NT2/D1 (cell line): ENCODE data around the gene TBCE.

Experiments used
- DNase-seq: peaks from one replicate; pipeline ENCODE4 v3.0.0-alpha.2; 2011; ENCODE audit warnings: low read depth, low spot score
- H3K27me3 ChIP-seq: 2 replicates; pipeline ENCODE4 v1.6.0; 2011; ENCODE audit warnings: mild to moderate bottlenecking; ENCODE audit not compliant: insufficient read length, insufficient read depth
- H3K36me3 ChIP-seq: 2 replicates; pipeline ENCODE4 v1.6.1; 2011; ENCODE audit warnings: mild to moderate bottlenecking, low read length, mixed read lengths; ENCODE audit not compliant: insufficient read depth, insufficient read length
- H3K4me1 ChIP-seq: 2 replicates; pipeline ENCODE4 v1.5.1; 2011; ENCODE audit not compliant: insufficient read depth, insufficient read length
- H3K4me3 ChIP-seq: 2 replicates; pipeline ENCODE4 v1.5.1; 2011; ENCODE audit warnings: low read depth; ENCODE audit not compliant: insufficient read length
- H3K9ac ChIP-seq: 2 replicates; pipeline ENCODE4 v1.6.0; 2011; ENCODE audit warnings: low read depth; ENCODE audit not compliant: insufficient read length
- H3K9me3 ChIP-seq: 2 replicates; pipeline ENCODE4 v1.5.1; 2011; ENCODE audit warnings: mild to moderate bottlenecking, low read length; ENCODE audit not compliant: insufficient read depth
- SUZ12 ChIP-seq: IDR thresholded peaks from 2 replicates; pipeline ENCODE4 v1.6.1; 2011; ENCODE audit not compliant: insufficient read length, insufficient read depth; ENCODE audit errors: extremely low read depth
- YY1 ChIP-seq: IDR thresholded peaks from 2 replicates; pipeline ENCODE4 v1.6.1; 2011; ENCODE audit not compliant: insufficient read length, insufficient read depth
- ZNF274 ChIP-seq: IDR thresholded peaks from 2 replicates; pipeline ENCODE4 v1.6.1; 2011; ENCODE audit warnings: mild to moderate bottlenecking, low read depth, low read length

The TBCE gene

GRCh38 chr1:235424092-235424491 is 56.9 kb downstream of the TBCE start:
- DNase-seq, result no peak
- no peak overlapping the region for H3K4me3 ChIP-seq

GRCh38 chr1:235425357-235425756 is 58.1 kb downstream of the TBCE start:
- H3K9me3 ChIP-seq, result no peaks in the 10 kb centered on the region
- no peaks in the 10 kb centered on the region for H3K4me1 ChIP-seq
- no peak for DNase-seq
- H3K4me3 ChIP-seq, result no peak overlapping the region
- H3K36me3 ChIP-seq, result peaks cover 11% of the 10 kb centered on the region
- no peak for TF ChIP-seq YY1
- TF ChIP-seq ZNF274, result no peak
- no peak for TF ChIP-seq SUZ12
- no peaks in the 10 kb centered on the region for H3K27me3 ChIP-seq
- no peak overlapping the region for H3K9ac ChIP-seq

More at GRCh38 chr1:235424092-235424491, 56.9 kb downstream of the TBCE start:
- Histone ChIP-seq H3K36me3 (peaks cover 15% of the 10 kb centered on the region), H3K9ac (no peak overlapping the region), H3K4me1 (no peaks in the 10 kb centered on the region), H3K9me3 (no peaks in the 10 kb centered on the region), H3K27me3 (no peaks in the 10 kb centered on the region)
- no peak for TF ChIP-seq SUZ12
- no peak for TF ChIP-seq ZNF274
- TF ChIP-seq YY1, result no peak

DNA sequence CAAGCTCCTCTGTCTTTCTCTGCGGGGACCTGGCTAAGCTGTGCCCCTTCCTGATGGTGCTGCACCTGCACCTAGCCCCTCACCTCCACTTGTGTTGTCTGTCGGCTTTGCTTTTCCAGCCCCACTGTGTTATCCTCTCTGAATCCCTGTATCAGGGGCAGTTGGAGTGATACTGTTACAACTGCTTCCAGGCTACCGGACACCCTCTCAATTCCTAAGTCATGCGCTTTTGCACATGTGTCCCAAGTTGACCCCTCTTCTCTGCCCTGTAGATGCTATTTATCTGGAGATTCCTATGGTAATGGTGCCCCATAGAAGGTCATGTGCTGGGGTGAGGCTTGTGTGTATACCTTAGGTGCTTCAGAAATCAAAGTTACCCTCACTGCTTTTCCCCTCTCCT is 58.9 kb downstream of the TBCE start:
- DNase-seq, result no peak
- TF ChIP-seq YY1 (no peak), SUZ12 (no peak), ZNF274 (no peak)
- H3K27me3 ChIP-seq, result no peaks in the 10 kb centered on the region
- no peaks in the 10 kb centered on the region for H3K9me3 ChIP-seq
- H3K4me1 ChIP-seq, result no peaks in the 10 kb centered on the region
- H3K36me3 ChIP-seq, result peaks cover 11% of the 10 kb centered on the region
- H3K9ac ChIP-seq, result no peak overlapping the region
- no peak overlapping the region for H3K4me3 ChIP-seq

DNA sequence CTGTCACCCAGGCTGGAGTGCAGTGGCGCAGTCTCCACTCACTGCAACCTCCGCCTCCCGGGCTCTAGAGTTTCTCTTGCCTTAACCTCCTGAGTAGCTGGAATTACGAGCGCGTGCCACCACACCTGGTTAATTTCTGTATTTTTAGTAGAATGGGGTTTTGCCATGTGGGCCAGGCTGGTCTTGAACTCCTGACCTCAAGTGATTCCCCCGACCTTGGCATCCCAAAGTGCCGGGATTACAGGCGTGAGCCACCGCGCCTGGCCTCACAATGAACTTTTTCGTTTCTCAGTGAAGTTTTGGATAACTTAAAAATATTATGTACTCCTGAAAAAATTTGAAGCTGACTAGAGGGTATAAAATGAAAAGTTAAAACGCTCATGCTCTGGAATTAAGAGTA is 59.5 kb downstream of the TBCE start:
- H3K36me3 ChIP-seq, result peaks cover 11% of the 10 kb centered on the region
- no peak overlapping the region for H3K9ac ChIP-seq
- no peak for DNase-seq
- no peak overlapping the region for H3K4me3 ChIP-seq
- no peaks in the 10 kb centered on the region for H3K27me3 ChIP-seq
- TF ChIP-seq ZNF274 (no peak), YY1 (no peak), SUZ12 (no peak)
- no peaks in the 10 kb centered on the region for H3K4me1 ChIP-seq
- no peaks in the 10 kb centered on the region for H3K9me3 ChIP-seq

GRCh38 chr1:235427447-235427846 is 60.2 kb downstream of the TBCE start:
- DNase-seq, result no peak
- no peak overlapping the region for H3K4me3 ChIP-seq
- no peak for TF ChIP-seq SUZ12
- TF ChIP-seq ZNF274, result no peak
- TF ChIP-seq YY1, result no peak

DNA sequence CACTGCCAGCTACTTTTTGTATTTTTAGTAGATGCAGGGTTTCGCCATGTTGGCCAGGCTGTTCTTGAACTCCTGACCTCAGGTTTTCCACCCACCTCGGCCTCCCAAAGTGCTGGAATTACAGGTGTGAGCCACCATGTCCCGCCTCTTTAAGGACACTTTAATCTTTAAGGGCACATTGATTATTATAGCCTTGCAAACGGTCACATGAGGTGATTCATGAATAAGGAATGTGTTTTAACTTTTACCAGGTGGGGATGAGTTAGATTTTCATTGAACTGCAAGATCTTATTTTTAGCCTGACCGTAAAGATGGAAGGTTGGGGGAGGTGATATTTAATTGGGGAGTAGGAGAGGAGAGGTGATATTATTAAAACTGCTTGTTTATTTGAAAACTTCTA is 61.9 kb downstream of the TBCE start:
- TF ChIP-seq ZNF274 (no peak), YY1 (no peak), SUZ12 (no peak)
- no peaks in the 10 kb centered on the region for H3K9me3 ChIP-seq
- no peak overlapping the region for H3K4me3 ChIP-seq
- no peaks in the 10 kb centered on the region for H3K4me1 ChIP-seq
- no peak for DNase-seq
- H3K27me3 ChIP-seq, result no peaks in the 10 kb centered on the region
- no peak overlapping the region for H3K9ac ChIP-seq
- peaks cover 29% of the 10 kb centered on the region for H3K36me3 ChIP-seq

More at GRCh38 chr1:235427447-235427846, 60.2 kb downstream of the TBCE start:
- H3K4me1 ChIP-seq, result no peaks in the 10 kb centered on the region
- H3K27me3 ChIP-seq, result no peaks in the 10 kb centered on the region
- H3K9ac ChIP-seq, result no peak overlapping the region
- H3K9me3 ChIP-seq, result no peaks in the 10 kb centered on the region
- H3K36me3 ChIP-seq, result peaks cover 15% of the 10 kb centered on the region

DNA sequence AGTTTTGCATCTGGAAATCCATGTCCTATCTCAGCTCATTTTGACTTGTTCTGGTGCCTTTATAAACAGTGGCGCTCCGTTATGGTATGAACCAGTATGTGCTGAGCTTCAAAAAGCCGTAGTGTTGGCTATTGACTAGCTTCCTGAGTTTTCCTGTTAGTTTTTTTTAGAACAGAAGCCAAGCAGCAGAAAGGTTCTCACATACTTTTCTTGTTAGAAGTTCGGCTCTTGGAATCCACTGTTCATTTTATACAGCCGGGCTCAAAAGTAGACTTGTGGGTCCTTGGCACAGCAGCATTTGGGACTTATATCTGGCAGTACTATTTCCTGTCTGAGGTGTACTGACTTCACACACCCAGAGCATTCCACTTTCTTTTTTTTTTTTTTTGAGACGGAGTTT is 63.8 kb downstream of the TBCE start:
- Histone ChIP-seq H3K9me3 (no peaks in the 10 kb centered on the region), H3K27me3 (no peaks in the 10 kb centered on the region), H3K36me3 (peaks cover 40% of the 10 kb centered on the region), H3K9ac (no peak overlapping the region), H3K4me1 (no peaks in the 10 kb centered on the region), H3K4me3 (no peak overlapping the region)
- DNase-seq, result no peak
- TF ChIP-seq YY1, result no peak
- no peak for TF ChIP-seq SUZ12

DNA sequence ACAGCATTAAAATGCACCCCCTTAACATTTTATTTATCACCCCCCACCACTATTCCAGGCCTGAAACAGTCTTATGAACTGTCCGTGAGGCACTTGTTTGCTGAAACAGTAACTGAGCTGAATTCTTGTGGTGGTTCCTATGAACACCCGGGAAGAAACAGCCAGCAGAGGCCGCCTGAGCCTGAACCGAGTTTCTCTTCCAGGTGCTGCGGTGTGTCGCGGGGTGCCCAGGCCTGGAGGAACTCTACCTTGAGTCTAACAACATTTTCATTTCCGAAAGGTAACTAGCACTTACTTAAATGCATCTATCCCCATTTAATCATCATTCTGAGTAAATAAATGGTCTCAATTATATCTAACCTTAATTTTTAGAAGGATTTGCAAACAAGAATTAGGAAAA is 66.8 kb downstream of the TBCE start:
- H3K4me1 ChIP-seq, result no peaks in the 10 kb centered on the region
- H3K4me3 ChIP-seq, result no peak overlapping the region
- H3K9me3 ChIP-seq, result no peaks in the 10 kb centered on the region
- H3K36me3 ChIP-seq, result peaks cover 60% of the 10 kb centered on the region
- H3K27me3 ChIP-seq, result no peaks in the 10 kb centered on the region
- TF ChIP-seq YY1 (no peak), ZNF274 (no peak), SUZ12 (no peak)
- DNase-seq, result no peak
- H3K9ac ChIP-seq, result no peak overlapping the region
